GM12891 (cell line): ENCODE measurements around the gene NBEA.

Source experiments
- PAX5 ChIP-seq: IDR thresholded peaks from 2 replicates; pipeline ENCODE4 v1.6.1; 2011; ENCODE audit warnings: low read length, moderate library complexity, mild to moderate bottlenecking; ENCODE audit not compliant: insufficient read depth, severe bottlenecking
- POLR2A ChIP-seq: IDR thresholded peaks from 2 replicates; pipeline ENCODE4 v1.6.1; 2011; ENCODE audit warnings: low read depth, low read length, control low read depth
- POLR2AphosphoS5 ChIP-seq: IDR thresholded peaks from 2 replicates; pipeline ENCODE4 v1.6.1; 2011; ENCODE audit warnings: low read depth, low read length, control low read depth
- TAF1 ChIP-seq: IDR thresholded peaks from 2 replicates; pipeline ENCODE4 v1.6.1; 2011; ENCODE audit warnings: low read depth, low read length, control low read depth

- TF ChIP-seq POLR2A (no peak), TAF1 (no peak), POLR2AphosphoS5 (no peak), PAX5 (no peak)
These were observed 631.6 kb downstream of the NBEA start for GRCh38 chr13:35573639-35574038.
